Left renal pelvis (tissue), 4 donors: ENCODE measurements around the gene MEG3. TPM values are rescaled to one million over a fixed set of nuclear protein-coding genes. Genes with fewer than 3 reads are reported as not detected.
"Not testable (repeated sequence)": the region's sequence is repeated elsewhere in the genome, so short reads cannot be mapped to it uniquely, and the experiment has no call there.

ENCODE experiments used
- DNase-seq, 4 donors: peaks; one replicate each; pipeline ENCODE4 v3.0.0-alpha.2; 2013; ENCODE audit warnings: low read depth in 4 of 4, low spot score in 3 of 4
- polyA plus RNA-seq, 4 donors: library from polyadenylated mRNA; unstranded; fragments of 120-200 nt; gene quantifications; one replicate each; pipeline ENCODE4 v1.2.1, GENCODE V29; 2013; ENCODE audit not compliant: insufficient read length in 4 of 4

The MEG3 gene
- polyA plus RNA-seq, 4 donors = 90.4 to 218 (median 152) TPM

DNA sequence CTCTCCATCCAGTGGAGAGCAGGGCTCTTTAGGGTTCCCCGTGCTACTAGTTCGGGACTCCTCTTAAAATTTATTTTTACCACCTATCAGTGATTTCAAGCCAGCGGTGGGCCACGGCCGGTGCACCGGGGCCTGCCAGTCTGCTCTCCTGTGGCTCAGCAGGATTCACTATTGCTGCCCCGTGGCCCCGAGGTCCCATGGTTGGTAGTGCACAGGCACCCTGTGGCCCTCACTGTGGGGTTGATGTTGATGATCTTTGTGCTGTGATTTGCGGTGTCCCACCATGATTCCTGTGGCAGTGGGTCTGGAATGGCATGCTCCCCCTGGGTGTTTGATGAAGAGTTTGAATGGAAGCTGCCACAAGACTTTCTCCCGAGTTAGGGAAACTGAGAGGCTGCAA, 12.6 kb upstream of the MEG3 start:
- DNase-seq = no peak

DNA sequence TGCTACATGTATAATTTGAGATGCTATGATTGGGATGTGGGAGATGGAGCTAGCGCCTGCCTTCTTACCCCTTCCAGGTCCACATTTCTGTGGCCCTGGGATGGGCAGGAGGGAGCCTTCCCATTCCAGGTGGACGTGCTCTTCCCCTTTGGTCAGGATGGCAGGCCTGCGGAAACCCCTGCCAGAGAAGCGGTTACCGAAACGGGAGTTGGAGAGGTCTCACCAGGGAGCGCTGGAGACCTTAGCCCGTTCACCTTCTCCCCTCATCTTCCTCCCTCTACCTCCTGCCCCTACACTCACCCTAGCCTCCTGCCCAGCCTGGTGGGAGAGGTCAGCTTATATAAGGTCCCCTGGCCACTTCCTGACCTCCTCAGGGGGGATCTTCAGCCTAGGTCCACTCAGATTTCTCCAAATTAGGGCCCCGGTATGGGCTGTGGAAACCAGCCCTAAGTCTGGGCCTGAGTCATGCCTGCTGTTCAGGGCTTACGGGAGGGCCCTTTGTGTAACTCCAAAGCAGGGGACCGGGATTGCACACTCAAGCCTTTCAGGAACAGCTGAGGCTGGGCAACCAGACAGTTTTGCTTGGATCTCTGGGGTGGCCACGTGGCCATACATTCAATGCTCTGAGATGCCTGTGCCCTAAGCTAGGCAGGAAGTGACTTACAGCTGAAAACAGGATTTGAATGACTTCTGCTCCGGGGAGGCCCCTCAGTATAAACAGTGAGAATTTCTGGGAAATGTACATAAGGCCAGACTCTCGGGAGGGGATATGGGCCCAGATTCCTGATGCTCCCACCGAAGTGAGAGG, 10.2 kb upstream of the MEG3 start:
- DNase-seq = no peak

DNA sequence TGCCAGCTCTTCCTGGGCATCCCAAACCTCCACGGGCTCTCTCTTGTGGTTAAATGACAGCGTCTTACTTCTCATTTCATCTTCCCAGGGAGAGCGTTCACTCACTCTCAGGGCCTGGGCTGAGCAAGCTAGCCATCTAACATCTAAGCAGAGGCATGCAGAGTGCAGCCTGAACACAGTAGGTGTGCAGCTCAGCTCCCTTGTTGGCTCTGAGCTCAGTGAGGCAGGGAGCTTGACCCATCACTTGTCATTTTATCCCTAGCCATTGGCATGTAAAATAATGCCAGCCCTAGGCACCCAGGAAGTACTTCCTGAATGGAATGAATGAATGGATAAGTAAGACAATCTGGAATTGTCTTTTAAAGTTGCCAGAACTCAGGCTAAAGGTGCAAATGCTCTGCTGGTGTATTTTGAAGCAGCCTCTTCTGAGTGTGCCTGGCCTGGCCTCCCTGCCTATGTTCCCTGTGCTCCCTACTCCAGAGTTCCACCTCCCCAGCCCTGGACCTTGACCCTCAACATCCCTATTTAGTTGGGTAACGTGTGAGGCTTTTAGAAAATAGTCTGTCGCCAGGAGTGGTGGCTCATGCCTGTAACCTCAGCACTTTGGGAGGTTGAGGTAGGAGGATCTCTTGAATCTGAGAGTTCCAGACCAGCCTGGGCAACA, 9.5 kb upstream of the MEG3 start:
- no peak for DNase-seq

DNA sequence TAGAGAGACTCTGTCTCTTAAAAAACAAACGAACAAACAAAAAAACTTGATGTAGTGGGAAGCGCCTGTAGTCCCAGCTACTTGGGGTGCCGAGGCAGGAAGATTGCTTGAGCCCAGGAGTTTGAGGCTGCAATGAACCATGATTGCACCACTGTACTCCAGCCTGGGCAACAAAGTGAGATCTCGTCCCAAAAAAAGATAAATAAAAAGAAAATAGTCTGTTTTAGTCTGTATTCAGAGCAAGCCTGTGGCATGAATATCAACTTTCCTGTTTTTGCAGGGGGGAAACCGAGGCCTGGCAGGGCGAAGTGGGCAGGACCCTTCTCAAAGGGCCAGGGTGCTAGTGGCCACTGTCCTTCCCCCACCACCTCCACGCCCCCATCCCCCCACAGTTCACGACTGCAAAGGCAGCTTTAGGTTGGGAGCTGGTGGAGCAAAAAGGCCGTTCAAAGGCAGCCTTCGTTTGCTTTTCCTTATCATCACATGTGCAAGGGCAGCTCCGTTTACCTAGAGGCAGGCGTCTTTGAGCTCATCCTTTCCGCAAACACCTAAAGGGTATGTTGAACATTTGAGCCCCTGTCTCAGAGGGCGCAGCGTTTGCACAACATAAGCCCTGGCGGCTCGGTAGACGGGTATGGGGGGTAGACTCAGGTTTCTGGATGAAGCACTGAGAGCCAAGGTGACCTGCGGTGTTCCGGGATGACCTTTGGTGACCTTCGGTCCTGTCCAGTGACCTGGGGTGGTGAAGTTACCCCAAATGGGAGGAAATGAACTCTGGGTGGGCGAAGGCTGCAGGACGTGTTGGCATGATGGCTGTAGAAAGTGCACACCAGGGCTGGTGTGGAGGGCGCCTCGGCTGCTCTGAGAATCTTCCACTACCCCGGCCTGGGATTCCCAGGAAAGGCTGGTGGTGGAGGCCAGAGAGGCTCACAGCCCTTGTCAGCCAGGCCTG, 8.7 kb upstream of the MEG3 start:
- DNase-seq = no peak

DNA sequence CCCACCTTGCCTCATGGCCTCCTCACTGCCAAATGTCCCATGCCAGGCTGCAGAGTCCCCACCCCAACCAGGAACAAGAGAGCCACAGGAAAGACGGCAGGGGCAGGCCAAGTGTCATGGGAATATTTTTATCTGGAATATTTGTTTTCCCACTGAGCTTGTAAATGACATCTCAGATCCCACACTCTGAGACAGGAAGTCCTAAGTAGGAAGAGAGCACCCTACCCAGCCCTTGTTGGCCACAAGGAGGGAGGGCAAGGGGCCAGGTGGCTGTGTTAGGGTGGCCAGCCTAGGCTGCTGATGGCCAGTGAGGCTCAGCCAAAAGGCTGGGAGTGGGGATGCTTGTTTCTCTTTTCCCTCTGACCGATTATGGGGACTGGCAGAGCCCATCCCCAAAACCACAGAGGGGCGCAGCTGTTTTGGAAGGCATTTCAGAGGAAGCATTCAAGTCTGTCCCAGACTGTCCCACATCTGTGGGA, 7.7 kb upstream of the MEG3 start:
- no peak for DNase-seq

DNA sequence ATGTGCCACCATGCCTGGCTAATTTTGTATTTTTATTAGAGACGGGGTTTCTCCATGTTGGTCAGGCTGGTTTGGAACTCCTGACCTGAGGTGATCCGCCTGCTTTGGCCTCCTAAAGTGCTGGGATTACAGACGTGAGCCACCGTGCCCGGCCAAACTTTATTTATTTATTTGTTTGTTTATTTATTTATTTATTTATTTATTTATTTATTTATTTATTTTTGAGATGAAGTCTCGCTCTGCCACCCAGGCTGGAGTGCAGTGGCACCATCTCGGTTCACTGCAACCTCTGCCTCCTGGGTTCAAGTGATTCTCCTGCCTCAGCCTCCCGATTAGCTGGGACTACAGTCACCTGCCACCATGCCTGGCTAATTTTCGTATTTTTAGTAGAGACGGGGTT, 7.0 kb upstream of the MEG3 start:
- not testable (repeated sequence) for DNase-seq

DNA sequence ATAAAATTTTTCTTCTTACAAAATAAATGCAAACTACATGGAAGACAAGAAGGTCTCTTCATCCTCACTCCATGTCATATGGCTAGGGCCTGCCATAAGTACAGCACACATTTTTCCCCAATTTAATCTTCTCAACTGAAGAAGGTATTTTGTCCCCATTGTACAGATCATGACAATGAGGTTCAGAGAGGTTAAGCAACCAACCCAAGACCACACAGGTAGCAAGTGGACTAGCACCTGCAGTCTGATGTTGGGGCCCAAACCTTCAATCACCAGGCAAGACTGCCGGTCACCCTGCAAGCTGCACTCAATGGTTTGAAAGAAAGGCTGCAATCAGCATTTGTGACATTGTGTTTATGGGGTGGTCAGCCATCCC, 6.5 kb upstream of the MEG3 start:
- DNase-seq = no peak

DNA sequence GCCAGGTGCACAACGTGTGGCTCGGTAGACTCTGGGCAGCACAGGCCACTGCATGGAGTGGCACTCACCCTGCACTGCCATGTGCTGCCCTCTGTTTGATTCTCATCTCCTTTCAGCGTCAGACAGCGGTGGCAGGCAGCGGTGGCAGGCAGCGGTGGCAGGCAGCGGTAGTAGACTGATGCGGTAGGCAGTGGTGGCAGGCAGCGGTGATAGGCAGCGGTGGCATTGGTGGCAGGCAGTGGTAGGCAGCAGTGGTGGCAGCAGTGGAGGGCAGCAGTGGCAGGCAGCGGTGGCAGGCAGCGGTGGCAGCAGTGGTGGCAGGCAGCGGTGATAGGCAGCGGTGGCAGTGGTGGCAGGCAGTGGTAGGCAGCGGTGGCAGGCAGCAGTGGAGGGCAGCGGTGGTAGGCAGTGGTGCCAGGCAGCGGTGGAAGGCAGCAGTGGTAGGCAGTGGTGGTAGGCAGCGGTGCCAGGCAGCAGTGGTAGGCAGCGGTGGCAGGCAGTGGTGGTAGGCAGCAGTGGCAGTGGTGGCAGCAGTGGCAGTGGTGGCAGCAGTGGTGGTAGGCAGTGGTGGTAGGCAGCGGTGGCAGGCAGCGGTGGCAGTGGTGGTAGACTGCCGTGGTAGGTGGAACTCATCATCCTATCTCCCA, 6.0 kb upstream of the MEG3 start:
- DNase-seq = no peak

DNA sequence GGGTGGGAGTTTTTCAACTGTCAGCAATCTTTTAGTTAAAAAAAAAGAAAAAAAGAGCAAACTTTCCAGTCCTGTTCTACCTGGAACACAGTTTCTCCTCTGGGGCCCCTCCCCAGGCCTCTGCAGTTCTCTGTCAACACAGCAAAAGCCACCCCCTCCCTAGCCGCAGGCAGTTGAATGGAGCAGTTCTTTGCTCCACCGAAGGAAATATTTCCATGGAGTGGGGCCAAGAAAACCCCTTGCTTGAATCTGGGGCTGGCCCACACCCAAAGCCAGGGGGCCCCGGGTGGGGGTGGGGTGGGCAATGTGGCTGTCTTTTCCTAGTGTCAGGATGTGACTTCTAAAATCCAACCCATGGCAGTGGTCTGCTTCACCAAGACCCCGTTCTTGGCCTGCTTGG, 5.0 kb upstream of the MEG3 start:
- no peak for DNase-seq

DNA sequence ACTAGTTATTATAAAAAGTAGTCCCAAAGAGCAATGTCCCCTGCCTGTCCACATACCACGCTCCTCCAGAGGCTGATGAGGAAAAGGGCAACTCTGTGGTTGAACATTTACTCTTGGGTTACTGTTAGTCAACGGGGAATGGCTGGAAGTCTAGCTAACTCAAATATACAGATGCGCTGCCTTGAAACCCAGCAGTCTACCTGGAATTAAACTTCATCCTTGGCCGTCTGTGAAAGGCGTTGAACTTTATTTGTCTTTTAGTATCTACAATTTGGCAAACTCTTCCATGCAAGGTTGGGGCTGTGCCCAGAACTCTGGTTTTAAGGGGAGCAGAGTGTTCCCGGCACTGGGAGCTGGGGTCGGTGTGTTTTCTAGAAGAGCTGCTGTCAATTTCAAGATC, 3.9 kb upstream of the MEG3 start:
- no peak for DNase-seq

DNA sequence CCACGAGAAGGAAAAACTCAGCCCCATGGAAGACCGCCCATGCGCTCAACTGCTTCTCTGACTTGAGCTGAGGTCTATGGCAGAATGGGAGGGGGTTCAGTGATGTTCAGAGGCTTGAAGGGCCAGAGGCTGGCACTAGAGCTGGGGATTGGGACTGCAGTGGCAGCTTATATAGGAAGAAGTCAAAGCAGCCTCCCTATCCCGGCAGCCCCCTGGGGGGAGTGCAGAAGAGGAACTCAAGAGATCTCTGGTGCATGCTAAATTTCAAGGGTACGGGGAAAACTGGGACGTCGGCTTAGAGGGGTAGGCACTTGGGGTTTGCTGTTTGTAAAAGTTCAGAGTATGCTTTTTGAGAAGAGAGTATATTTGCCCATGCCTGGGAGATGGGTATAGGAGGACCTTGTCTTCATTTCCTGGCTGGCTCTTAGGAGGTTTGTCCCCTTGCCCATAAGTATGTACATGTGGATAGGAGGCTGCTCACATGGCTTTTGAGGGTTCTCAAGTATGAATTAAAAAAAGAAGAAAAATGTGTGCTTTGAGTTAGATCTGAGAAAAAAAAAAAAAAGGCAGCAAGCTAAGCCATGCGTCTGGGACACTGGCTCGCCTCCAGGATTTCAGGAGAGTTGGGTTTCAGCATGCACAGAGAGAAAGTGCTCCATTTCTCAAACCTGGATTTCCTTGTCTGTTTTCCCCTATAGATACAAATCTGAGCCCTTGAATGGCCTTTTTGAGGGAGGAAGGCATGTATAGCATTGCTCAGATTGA, 3.2 kb upstream of the MEG3 start:
- DNase-seq = no peak

DNA sequence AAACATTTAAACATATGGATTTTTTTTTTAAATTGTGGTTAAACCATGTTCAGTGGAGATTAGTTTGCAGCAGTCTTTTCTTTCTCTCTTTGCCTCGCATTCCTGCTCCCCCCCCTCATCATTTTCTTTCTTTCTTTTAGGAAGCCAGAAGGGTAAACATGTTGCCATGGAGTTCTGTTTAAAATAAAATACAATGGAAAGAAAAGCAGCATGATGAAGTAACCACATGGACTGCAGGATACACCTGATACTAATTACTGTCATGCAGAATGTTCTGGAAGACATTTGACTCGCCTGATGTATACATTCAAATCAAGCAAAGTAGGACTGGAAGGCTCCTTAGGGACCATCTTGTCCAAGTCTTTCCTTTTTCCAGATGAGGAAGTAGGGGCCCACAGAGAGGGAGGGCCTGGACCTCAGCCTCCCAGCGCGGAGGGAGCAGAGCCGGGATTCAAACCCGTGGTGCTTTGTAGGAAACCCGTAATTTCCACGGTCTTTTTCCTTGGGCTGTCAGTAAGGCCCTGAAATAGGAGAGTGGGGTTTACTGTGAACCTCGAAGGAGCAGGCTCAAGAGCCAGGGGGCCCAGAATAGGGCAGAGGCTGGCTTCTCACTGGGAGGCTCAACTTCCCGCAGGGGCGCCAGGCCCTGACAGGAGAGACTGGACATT, 2.4 kb upstream of the MEG3 start:
- no peak for DNase-seq

DNA sequence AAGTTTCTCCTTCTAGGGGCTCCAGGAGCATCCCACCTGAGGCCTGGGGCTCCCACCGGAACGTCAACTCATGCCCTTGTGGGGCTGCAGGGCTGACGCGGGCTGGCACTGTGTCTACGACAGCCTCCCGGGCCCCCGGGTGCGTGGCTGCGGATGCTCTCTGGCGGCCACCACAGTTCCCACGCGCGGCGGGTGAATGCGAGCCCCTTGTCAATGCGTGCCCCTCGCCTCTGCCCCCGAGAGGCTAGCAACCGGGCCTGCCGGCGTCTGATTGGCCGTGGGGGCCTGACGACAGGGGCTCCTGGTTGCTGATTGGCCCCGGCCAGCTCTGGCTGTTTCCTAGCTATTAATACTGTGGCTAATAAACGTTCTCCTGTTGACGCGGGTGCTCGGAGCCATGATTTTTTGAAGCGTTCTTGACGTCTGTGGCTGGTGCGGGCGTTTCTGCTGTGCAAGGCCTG, 1.8 kb upstream of the MEG3 start:
- no peak for DNase-seq

DNA sequence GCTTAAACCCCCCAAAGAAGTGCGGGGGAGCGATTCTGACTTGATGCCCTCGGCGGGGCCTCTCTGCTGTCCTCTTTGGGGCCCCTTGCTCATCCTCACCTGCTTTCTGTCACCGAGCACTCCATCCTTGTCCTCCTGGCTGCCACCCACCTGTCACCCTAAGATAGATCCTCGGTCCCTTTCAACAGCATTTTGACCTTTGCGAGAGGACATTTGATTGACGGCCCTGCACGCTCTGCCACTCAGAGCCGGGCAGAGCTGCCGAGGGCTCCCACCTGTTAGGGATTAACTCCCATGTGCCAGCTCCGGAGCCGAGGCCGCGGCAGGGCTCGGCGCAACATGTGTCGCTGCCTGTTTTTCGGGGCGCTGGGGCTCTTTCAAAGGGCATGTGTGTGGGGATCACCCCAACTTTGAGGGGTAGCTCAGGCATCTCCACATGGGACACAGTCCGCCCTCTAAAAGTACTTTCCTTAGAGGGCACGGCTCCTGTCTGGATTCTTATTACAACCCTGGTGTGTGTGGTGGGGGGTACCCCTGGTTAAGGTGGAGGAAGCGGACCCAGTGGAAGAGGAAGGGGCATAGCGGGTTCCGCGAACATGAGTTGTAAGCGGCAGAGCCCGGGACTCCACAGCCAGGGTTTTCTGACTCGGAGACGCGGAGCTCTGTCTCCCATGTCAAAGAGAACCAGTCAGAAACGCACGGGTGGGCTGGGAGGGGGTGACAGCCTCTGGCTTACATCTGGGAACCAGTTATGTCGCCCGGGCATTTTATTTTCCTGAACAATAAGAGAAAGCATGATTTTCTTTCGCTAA, 811 bp upstream of the MEG3 start:
- no peak for DNase-seq

DNA sequence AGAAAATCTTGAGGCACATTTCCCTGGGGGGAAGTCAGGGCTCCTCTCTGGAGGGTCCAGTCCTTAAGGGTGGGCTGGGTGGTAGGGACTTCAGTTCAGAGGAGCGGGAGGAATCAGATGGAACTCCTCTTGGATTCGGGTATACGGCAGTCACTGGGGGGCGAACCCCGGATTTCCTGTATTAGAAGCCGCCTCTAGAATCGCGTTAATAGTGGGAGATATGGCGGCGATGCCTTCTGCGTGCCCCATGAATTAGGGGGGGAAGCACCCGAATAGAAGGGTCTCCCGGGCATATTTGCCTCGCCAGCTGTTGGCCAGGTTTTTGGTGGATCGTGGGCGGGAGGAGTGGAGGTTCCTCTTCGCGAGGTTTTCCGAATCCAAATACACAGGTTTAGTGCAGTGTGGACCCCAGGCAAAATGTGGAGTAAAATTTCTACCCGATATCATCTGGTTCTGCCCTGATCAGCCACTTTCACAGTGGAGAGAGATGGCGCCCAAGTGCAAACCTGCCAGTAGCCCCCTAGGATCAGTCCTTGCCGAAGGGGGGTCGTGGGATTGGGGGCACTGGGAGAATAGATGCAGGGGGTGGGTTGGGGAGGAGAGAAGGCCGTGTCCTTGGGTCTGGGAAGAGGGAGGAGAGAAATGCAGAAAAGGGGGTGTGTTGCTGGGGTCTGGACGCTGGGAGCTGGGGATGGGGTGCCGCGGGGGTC, 628 bp downstream of the MEG3 start:
- no peak for DNase-seq

DNA sequence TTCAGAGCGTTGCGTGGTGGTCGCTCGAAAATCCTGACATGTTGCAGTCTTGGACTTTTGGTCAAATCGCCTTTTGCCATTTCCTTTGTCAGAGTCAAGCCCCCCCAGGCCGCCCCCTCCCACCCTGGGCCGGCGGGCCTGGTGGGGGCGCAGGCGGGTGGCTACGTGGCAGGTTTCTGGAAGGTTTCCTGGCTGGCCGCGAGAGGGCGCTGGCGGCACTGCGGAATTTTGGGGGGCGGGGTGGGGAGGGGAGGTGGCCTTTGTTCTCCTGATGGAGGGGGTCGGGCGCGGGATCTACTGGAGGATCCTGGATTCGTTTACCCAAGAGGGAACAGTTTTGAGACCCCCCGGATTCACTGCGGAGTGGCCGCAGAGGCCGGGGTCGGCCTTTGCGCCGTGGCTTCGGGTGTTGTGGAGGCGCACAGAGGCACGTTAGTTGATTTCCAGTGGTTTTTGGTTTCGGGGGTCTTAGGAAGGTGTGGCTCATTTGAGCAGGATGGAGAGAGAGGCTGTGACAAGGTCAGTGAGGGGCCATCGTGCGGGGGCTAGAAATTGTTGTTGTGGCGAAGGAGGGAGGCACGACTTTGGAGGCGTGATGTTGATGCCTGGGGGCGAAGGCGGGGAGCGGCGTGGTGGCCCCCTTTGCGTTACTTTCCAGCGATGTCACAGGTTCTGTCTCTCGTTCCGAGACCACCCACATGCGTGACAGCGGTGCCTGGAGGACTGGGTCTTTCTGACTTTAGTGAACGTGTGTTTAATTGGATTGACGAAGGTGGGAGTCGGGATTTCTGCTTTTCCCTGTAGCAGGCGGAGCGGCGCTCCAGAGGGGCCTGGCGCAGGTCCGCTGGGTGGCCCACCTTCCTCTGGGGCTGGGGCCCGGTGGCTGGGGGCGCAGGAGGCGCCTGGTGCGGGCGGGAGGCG, 1.4 kb downstream of the MEG3 start:
- DNase-seq = no peak
